B cell (primary cell): Measurements from ENCODE around the gene DNAJC8. TPM values are rescaled to one million over a fixed set of nuclear protein-coding genes. Genes with fewer than 3 reads are reported as not detected.

Source experiments
- ATAC-seq: fragments of 200-7000 bp; cut with Tn5 transposase; one replicate; pipeline ENCODE4 v1.10.0; 2021; ENCODE audit warnings: low read depth, mild to moderate bottlenecking, moderate number of reproducible peaks, moderate library complexity
- CTCF ChIA-PET: fragments of 350-600 bp; sonication (Branson Sonifier 250); formaldehyde crosslinking; loops from one replicate; lab custom pipeline; 2021; ENCODE audit warnings: antibody characterized with exemption, inconsistent platforms; lab: Charles Lee
- POLR2A ChIA-PET: fragments of 350-600 bp; sonication (Branson Sonifier 250); formaldehyde crosslinking; loops from one replicate; lab custom pipeline; 2021; ENCODE audit warnings: antibody characterized with exemption; lab: Charles Lee
- DNase-seq: peaks from one replicate; pipeline ENCODE4 v3.0.0; 2013
- H2AFZ ChIP-seq: 2 replicates; pipeline ENCODE4 v1.6.1; 2012; ENCODE audit warnings: mild to moderate bottlenecking, low read depth, low read length; ENCODE audit not compliant: insufficient read depth, poor library complexity, severe bottlenecking
- H3K27ac ChIP-seq, 2 donors: 1 replicate in 1 of 2; 2 replicates in 1 of 2; pipeline ENCODE4 v1.5.1; 2012 to 2013; ENCODE audit warnings: low read length in 2 of 2, mild to moderate bottlenecking in 2 of 2, moderate library complexity in 1 of 2
- H3K27me3 ChIP-seq, 4 experiments: fragments of 200-600 bp in 1 of 4; sonication (generic) in 1 of 4; replicated peaks in 1 of 4; 1 replicate in 2 of 4; 2 replicates in 2 of 4; pipeline versions ENCODE4 v1.6.1 to v1.7.0; 2013 to 2016; ENCODE audit warnings: low read length in 3 of 4, mild to moderate bottlenecking in 2 of 4, mixed read lengths in 1 of 4, moderate library complexity in 1 of 4; ENCODE audit not compliant: insufficient read depth in 4 of 4, control insufficient read depth in 3 of 4; ENCODE audit errors: control extremely low read depth in 1 of 4
- H3K36me3 ChIP-seq, 2 experiments: replicated peaks in 1 of 2; 1 replicate in 1 of 2; 2 replicates in 1 of 2; pipeline versions ENCODE4 v1.6.1 to v1.7.1; 2013; ENCODE audit warnings: low read length in 1 of 2; ENCODE audit not compliant: insufficient read depth in 2 of 2, control insufficient read depth in 1 of 2; ENCODE audit errors: control extremely low read depth in 1 of 2, extremely low read depth in 1 of 2
- H3K4me1 ChIP-seq, 2 donors: fragments of 200-600 bp in 1 of 2; sonication (generic) in 1 of 2; 1 replicate in 1 of 2; 2 replicates in 1 of 2; pipeline versions ENCODE4 v1.5.1 to v1.6.1; 2013 to 2017; ENCODE audit warnings: low read length in 2 of 2; ENCODE audit not compliant: control insufficient read depth in 2 of 2, insufficient read depth in 2 of 2
- H3K4me2 ChIP-seq: replicated peaks from 2 replicates; pipeline ENCODE3; 2012; ENCODE audit warnings: mild to moderate bottlenecking, low read depth, low read length; ENCODE audit not compliant: poor library complexity, severe bottlenecking
- H3K4me3 ChIP-seq, 5 experiments: fragments of 200-600 bp in 1 of 5; sonication (generic) in 1 of 5; 1 replicate in 3 of 5; 2 replicates in 2 of 5; pipeline versions ENCODE4 v1.5.1 to v1.7.0; 2011 to 2016; ENCODE audit warnings: low read length in 4 of 5, mild to moderate bottlenecking in 4 of 5, low read depth in 2 of 5, control low read depth in 1 of 5, moderate library complexity in 1 of 5; ENCODE audit not compliant: insufficient read depth in 1 of 5; ENCODE audit errors: control extremely low read depth in 1 of 5, extremely low read depth in 1 of 5
- H3K79me2 ChIP-seq: fragments of 200-600 bp; sonication (generic); one replicate; pipeline ENCODE4 v1.6.0; 2016; ENCODE audit warnings: low read length; ENCODE audit not compliant: control insufficient read depth, insufficient read depth
- H3K9ac ChIP-seq: fragments of 200-600 bp; sonication (generic); 2 replicates; pipeline ENCODE4 v1.6.1; 2017; ENCODE audit warnings: mild to moderate bottlenecking, low read length, moderate library complexity
- H3K9me3 ChIP-seq, 3 donors: one replicate each; pipeline versions ENCODE4 v1.6.1 to v1.7.1; 2013; ENCODE audit warnings: low read length in 2 of 3; ENCODE audit not compliant: control insufficient read depth in 2 of 3, insufficient read depth in 1 of 3; ENCODE audit errors: control extremely low read depth in 1 of 3
- H4K20me1 ChIP-seq: 2 replicates; pipeline ENCODE4 v1.6.0; 2012; ENCODE audit warnings: mild to moderate bottlenecking, low read length; ENCODE audit not compliant: insufficient read depth, control insufficient read depth, poor library complexity, severe bottlenecking
- H3K27ac Mint-ChIP-seq: one replicate; pipeline ENCODE4 v1.8.0; 2021; ENCODE audit warnings: mixed read lengths
- H3K27me3 Mint-ChIP-seq: one replicate; pipeline ENCODE4 v1.8.0; 2021; ENCODE audit warnings: mixed read lengths
- H3K4me1 Mint-ChIP-seq: one replicate; pipeline ENCODE4 v1.8.0; 2021; ENCODE audit warnings: mixed read lengths
- H3K4me3 Mint-ChIP-seq: one replicate; pipeline ENCODE4 v1.8.0; 2021; ENCODE audit warnings: mixed read lengths
- H3K9me3 Mint-ChIP-seq: one replicate; pipeline ENCODE4 v1.8.0; 2022; ENCODE audit warnings: mixed read lengths; ENCODE audit not compliant: insufficient read depth
- EZH2 ChIP-seq: IDR thresholded peaks from 2 replicates; pipeline ENCODE4 v1.6.1; 2012; ENCODE audit warnings: borderline replicate concordance, low read depth, mild to moderate bottlenecking, moderate library complexity, low read length; ENCODE audit not compliant: insufficient read depth, poor library complexity, severe bottlenecking
- WGBS: methylation state at CpG from one replicate; pipeline ENCODE4 v1.1.5; 2013; ENCODE audit warnings: missing lambda C conversion rate; ENCODE audit not compliant: insufficient coverage; 5-methylcytosine and 5-hydroxymethylcytosine counted together
- intact Hi-C: fragments of 100-400 bp; cut with micrococcal nuclease; formaldehyde crosslinking; loops from one replicate; pipeline ENCODE4 v1.10.0; 2022
- polyA plus RNA-seq: library from polyadenylated mRNA; depleted of rRNA; stranded (reverse); fragments of >200 nt; gene quantifications from 2 replicates; pipeline ENCODE4 v1.2.3, GENCODE V29; 2012
- total RNA-seq, 2 donors: library from RNA; stranded (reverse); fragments of 120-200 nt in 1 of 2; gene quantifications; 1 replicate in 1 of 2; 2 replicates in 1 of 2; pipeline versions ENCODE4 v1.2.3 to v1.2.4, GENCODE V29; 2013 to 2022
- TF ChIP-seq, protein P1 (sequence below): fragments of 200-600 bp; IDR thresholded peaks from one replicate; pipeline ENCODE4 v1.8.0; 2022; ENCODE audit warnings: antibody characterized with exemption, mild to moderate bottlenecking

DNAJC8 gene
- total and polyA plus RNA-seq, 2 donors (not counting 1 experiment from before 2014, with no cell fraction given) = 26.3 to 74.6 TPM

- TF ChIP-seq, protein P1, sequence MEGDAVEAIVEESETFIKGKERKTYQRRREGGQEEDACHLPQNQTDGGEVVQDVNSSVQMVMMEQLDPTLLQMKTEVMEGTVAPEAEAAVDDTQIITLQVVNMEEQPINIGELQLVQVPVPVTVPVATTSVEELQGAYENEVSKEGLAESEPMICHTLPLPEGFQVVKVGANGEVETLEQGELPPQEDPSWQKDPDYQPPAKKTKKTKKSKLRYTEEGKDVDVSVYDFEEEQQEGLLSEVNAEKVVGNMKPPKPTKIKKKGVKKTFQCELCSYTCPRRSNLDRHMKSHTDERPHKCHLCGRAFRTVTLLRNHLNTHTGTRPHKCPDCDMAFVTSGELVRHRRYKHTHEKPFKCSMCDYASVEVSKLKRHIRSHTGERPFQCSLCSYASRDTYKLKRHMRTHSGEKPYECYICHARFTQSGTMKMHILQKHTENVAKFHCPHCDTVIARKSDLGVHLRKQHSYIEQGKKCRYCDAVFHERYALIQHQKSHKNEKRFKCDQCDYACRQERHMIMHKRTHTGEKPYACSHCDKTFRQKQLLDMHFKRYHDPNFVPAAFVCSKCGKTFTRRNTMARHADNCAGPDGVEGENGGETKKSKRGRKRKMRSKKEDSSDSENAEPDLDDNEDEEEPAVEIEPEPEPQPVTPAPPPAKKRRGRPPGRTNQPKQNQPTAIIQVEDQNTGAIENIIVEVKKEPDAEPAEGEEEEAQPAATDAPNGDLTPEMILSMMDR = no peak
- TF ChIP-seq EZH2 = no peak
- intact Hi-C loops = loop anchor here (1.0 to 10.0 kb wide), 10 partner anchors 11 to 935 kb away; partner anchors contain the start of genes ATP5IF1, DNAJC8, GMEB1 and MED18
- Histone ChIP-seq H3K9ac (peak overlapping the region; percentile 43), H4K20me1 (no peaks in the 10 kb centered on the region), H3K4me1 (peaks cover 43 to 56% of the 10 kb centered on the region in 2 donors), H3K9me3 (no peaks in the 10 kb centered on the region), H3K27ac (peak overlapping the region; percentile 74 to 77), H2AFZ (peak overlapping the region; percentile 80), H3K27me3 (no peaks in the 10 kb centered on the region), H3K4me3 (peak overlapping the region; percentile 2 to 41 (median 31)), H3K36me3 (peaks cover 0 to 2% of the 10 kb centered on the region in 2 experiments), H3K79me2 (no peaks in the 10 kb centered on the region), H3K4me2 (peak overlapping the region; percentile 73)
- no peak for ATAC-seq
- Mint-ChIP-seq H3K9me3 (no peaks in the 10 kb centered on the region), H3K27me3 (no peaks in the 10 kb centered on the region), H3K4me3 (peak overlapping the region; percentile 83), H3K4me1 (peaks cover 54% of the 10 kb centered on the region), H3K27ac (peak overlapping the region; percentile 88)
- 84% methylated on average over 5 of the region's 11 CpGs for WGBS
- POLR2A ChIA-PET = interaction anchor here (0.7 to 4.6 kb wide), 4 partner anchors 12 to 265 kb away, joined by 3 to 46 read pairs (median 7); partner anchors contain the start of genes ATP5IF1 and MED18
- CTCF ChIA-PET = interaction anchor here (0.6 to 6.8 kb wide), 22 partner anchors 9 to 630 kb away, joined by 3 to 65 read pairs (median 8); partner anchors contain the start of genes ATP5IF1, DNAJC8, EYA3 and MED18
- no peak for DNase-seq
Measured at GRCh38 chr1:28247612-28248272, 14.9 kb upstream of the DNAJC8 start.

DNA sequence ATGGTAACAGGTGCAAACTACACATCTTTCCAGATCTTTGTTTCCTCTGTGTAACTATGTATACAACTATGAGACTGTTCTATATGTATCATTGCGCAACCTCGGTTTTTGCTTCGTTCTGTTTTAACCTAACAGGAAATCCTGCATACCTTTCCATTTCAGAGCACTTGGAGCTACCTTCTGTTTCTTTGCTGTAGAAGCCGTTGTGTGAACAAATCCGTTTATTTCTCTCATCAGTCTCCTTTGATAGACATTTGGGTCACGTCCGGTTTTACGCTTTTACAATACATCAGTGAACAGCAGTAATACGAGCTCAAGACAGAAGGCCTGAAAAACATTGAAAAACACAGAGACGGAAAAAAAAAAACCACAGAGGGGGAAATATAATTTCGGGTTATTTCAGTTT, 13.6 kb upstream of the DNAJC8 start:
- peak; percentile 2 for ATAC-seq
- Histone ChIP-seq H3K4me1 (peaks cover 43 to 57% of the 10 kb centered on the region in 2 donors), H3K4me2 (peak overlapping the region; percentile 70), H4K20me1 (no peaks in the 10 kb centered on the region), H3K4me3 (peak overlapping the region; percentile 71 to 98 (median 77)), H3K79me2 (no peaks in the 10 kb centered on the region), H3K27ac (peak overlapping the region; percentile 89 to 92), H3K9ac (peak overlapping the region; percentile 89), H3K9me3 (no peaks in the 10 kb centered on the region), H2AFZ (peak overlapping the region; percentile 75), H3K36me3 (peaks cover 0 to 4% of the 10 kb centered on the region in 2 experiments), H3K27me3 (no peaks in the 10 kb centered on the region)
- no peaks in the 10 kb centered on the region for H3K27me3 Mint-ChIP-seq
- peak overlapping the region; percentile 83 for H3K4me3 Mint-ChIP-seq
- CTCF ChIA-PET = interaction anchor here (0.9 to 6.8 kb wide), 6 partner anchors 12 to 473 kb away, joined by 3 to 65 read pairs (median 6); partner anchors contain the start of genes ATP5IF1, DNAJC8, EYA3 and SESN2
- peak; percentile 72 for DNase-seq
- H3K27ac Mint-ChIP-seq = peak overlapping the region; percentile 88
- POLR2A ChIA-PET = interaction anchor here (0.6 to 4.6 kb wide), 6 partner anchors 8 to 1701 kb away, joined by 3 to 46 read pairs (median 4); partner anchors contain the start of genes ATP5IF1 and SESN2
- WGBS = 0% methylated on average over 3 of the region's 11 CpGs
- peaks cover 55% of the 10 kb centered on the region for H3K4me1 Mint-ChIP-seq
- H3K9me3 Mint-ChIP-seq = no peaks in the 10 kb centered on the region
- intact Hi-C loops = loop anchor here (2.0 to 10.0 kb wide), 5 partner anchors 14 to 936 kb away; partner anchors contain the start of genes DNAJC8, GMEB1, RNU11 and SRSF4
- TF ChIP-seq, protein P1 = no peak
- TF ChIP-seq EZH2 = no peak
